AG10803 (cell line): ENCODE results near the gene EIF4A3.

Experiments
- DNase-seq: peaks from one replicate; pipeline ENCODE4 v3.0.0; 2010; ENCODE audit warnings: low read depth
- H3K4me3 ChIP-seq: 2 replicates; pipeline ENCODE4 v1.5.1; 2011; ENCODE audit warnings: mild to moderate bottlenecking, low read length, control low read depth
- CTCF ChIP-seq: conservative IDR thresholded peaks from 2 replicates; pipeline ENCODE4 v1.5.1; 2011; ENCODE audit warnings: mild to moderate bottlenecking, low read length, control low read depth, inconsistent platforms

Gene EIF4A3

GRCh38 chr17:80113033-80113484 lies 33.9 kb downstream of the EIF4A3 start:
- no peak for DNase-seq
- no peak overlapping the region for H3K4me3 ChIP-seq
- no peak for TF ChIP-seq CTCF

GRCh38 chr17:80112471-80113032 lies 34.4 kb downstream of the EIF4A3 start:
- H3K4me3 ChIP-seq: no peak overlapping the region
- no peak for DNase-seq
- no peak for TF ChIP-seq CTCF

GRCh38 chr17:80111702-80112470 lies 35.0 kb downstream of the EIF4A3 start:
- no peak overlapping the region for H3K4me3 ChIP-seq
- DNase-seq: no peak

GRCh38 chr17:80110927-80111701 lies 35.8 kb downstream of the EIF4A3 start:
- no peak for TF ChIP-seq CTCF
- DNase-seq: no peak
- no peak overlapping the region for H3K4me3 ChIP-seq

More at GRCh38 chr17:80111702-80112470, 35.0 kb downstream of the EIF4A3 start:
- no peak for TF ChIP-seq CTCF

- no peak overlapping the region for H3K4me3 ChIP-seq
- no peak for TF ChIP-seq CTCF
- DNase-seq: no peak
Observed at GRCh38 chr17:80110447-80110812, 36.5 kb downstream of the EIF4A3 start.

GRCh38 chr17:80109713-80110446 lies 37.0 kb downstream of the EIF4A3 start:
- H3K4me3 ChIP-seq: no peak overlapping the region
- no peak for DNase-seq
- no peak for TF ChIP-seq CTCF
